ENCODE data around the gene COG5.

Gene COG5

GRCh38 chr7:107387573-107388219 lies 176.0 kb downstream of the COG5 start:
- no peak for DNase-seq

DNA sequence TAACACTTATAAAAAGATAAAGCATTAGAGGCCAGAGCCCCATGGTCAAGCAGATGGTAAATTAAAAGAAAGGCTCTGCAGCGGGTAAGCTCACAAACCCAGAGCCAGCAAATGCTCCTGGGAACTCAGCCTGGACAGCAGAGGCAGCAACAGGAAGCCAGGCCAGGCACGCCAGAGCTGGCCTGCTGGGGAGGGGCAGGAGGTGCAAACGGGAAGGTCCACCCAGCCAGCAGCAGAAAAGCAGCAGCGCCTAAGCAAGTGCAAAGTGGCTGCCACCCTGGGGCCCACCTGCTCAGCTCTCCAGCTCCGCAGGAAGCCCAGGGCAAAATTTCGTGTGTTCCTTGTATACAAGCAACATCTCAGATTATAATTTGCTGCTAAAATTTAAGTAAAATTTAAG lies 176.6 kb downstream of the COG5 start:
- peak in 1 of 2 donors; percentile 2 for DNase-seq

- DNase-seq = no peak
These were observed 177.1 kb downstream of the COG5 start for GRCh38 chr7:107386548-107387102.

DNA sequence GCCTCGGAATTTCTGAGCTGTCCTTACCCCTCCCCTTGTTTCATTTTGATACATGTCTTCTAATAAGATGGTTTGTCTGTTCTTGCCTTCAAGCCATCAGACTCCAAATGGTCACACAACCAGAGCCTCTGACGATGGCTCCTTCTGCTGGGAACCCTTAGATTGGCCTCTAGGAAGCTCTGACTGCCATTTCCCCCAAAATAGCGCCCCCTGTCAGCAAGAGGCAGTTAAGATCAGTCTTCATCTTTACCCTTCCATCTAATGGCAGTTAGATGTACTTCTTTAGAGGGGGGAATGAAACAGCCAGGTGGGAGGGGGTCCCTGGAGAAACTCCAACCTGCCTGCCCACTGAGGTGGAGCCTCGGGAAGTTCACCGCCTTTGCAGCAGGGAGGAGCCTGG lies 179.7 kb downstream of the COG5 start:
- no peak for DNase-seq

GRCh38 chr7:107383203-107383602 lies 180.5 kb downstream of the COG5 start:
- no peak for DNase-seq

DNA sequence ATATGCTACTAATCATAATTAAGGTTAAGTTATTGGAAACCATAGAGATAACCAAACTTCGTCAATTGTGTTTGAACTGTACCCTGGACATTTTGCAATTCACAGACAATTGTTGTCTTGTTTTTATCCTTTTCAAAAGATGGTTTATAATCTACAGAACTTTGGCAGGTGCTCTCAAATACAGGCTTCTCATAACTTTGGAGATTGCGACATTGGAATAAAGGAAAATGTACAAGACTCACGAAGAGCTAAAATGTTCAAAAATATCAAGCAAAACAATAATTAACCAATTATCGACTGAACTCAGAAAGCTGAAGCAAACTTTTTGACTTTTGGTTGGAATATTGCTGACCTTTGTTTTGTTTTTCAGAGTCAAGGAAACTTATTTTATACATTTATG lies 182.3 kb downstream of the COG5 start:
- DNase-seq = no peak

DNA sequence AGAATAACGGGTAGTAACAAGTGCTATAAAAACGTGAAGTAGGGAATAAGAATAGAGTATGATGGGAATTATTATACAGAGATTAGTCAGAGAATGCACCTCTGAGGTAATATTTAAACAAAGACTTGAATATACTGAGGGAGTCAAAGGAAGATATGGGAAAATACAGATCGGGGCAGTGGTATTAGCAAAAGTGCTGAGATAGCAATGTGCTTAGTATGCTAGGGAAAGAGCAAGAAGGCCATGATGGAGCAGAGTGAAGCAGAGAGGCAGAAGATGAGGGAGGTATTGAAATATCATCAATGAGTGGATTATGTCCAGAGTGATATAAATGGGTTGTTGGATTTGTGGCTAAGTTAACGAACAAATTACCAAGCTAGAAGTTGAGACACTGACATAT lies 190.4 kb downstream of the COG5 start:
- no peak for DNase-seq

- no peak for DNase-seq
These were observed 191.4 kb downstream of the COG5 start for GRCh38 chr7:107372298-107372697.

DNA sequence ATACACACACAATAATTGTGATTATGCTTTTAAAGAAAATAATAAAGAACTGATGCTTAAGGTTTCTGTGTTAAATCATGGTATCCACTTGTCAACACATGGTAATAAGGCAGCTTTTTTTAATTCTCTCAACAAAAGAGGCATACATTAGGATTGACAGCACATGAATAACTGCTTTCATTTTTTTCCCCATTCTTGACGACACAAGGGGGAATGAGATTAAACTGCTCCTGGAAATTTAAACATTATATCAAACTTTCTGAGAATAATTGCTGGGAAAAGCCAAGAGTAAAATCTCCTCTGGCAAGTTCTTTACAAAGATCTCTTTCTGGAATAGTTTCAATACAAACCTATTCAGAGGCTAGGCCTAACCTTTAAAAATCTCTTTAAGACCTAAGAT lies 192.9 kb downstream of the COG5 start:
- no peak for DNase-seq

- DNase-seq = no peak
These were observed 198.9 kb downstream of the COG5 start for GRCh38 chr7:107364787-107365186.

DNA sequence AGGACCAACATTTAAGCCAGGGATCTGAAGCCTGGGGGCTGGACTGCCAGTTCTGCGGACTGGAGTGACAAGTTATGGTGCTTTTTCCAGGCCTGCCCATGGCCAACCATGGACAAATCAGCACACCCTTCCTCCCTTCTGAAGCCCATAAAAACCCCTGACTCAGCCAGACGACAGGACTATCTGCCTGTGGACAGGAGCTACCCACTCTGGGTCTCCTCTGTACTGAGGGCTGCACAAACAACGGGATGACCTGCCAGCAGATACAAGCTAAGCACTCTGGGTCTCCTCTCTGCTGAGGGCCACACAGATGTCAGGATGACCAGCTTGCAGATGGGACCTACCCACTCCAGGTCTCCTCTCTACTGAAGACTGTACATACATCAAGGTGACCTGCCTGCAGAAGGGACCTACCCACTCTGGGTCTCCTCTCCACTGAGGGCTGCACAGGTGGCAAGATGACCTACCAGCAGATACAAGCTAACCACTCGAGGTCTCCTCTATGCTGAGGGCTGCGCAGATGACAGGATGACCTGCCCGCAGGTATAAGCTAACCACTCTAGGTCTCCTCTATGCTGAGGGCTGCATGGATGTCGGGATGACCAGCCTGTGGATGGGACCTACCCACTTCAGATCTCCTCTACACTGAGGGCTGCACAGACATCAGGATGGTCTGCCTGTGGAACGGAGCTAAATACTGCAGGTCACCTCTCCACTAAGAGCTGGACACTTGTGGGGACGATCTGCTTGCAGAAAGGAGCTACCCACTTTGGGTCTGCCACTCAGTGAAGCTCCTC lies 204.0 kb downstream of the COG5 start:
- DNase-seq = no peak

DNA sequence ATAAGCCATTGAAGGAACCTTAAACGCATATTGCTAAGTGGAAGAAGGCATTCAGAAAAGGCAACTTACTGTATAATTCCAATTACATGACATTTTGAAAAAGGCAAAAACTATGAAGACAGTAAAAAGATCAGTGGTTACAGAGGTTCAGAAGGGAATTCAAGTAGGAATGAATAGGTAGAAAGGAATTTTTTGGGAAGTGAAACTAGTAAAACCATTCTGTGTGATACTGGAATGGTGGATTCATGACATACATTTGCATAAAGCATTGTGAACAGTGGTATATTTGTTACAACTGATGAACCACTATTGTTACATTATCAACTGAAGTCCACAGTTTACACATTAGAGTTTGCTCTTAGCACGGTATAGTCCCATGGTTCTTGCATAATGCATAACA lies 208.1 kb downstream of the COG5 start:
- DNase-seq = no peak

DNA sequence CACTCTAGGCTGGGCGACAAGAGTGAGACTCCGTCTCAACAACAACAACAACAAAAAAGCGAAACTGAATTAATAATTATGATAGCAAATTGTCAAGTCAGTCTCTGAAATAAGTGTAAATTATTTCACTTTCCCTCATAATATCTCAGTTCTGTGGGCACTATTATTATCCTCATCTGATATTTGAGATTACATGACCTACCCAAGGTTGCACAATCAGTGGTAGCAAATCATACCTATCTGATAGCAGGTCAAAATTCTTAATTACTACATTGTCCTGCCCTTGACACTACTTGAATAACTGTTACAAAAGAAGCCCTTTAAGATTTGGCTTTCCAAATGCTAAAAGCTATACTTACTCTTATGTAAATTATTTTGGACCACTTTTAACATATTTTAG lies 209.1 kb downstream of the COG5 start:
- no peak for DNase-seq

DNA sequence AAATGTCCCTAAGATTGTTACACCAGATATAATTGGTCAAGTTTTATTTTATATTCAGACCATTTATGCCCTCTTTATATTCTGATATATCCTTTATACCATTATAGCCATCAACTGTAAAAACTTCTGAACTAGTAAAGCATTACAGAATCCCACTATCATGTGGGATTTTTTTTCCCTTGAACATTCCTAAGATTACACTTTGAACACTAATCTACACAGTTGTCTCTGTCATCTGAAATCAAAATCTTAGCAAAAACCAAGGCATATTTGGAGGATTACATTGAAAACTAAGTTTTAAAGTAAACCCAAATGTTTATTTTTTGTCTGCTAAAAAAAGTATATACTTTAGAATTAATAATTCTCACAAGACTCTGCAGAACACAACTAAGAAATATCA lies 210.0 kb downstream of the COG5 start:
- DNase-seq = no peak

DNA sequence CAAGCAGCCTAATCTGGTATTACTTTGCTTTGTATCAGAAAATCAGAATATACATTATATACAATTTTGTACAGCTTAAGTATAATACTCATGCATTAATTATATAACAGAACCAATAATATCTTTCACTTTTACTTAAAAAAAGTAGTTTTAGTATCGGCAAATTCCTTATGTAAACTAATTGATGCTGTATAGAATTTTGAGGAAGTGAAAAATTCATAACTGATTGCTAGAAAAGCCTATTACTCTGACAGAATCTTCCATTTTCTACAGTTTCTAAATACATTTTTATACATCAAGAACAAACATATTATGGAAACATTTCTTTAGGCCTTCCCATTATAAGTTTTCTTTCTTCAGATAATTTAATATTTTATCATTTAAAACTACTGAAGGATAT lies 217.8 kb downstream of the COG5 start:
- DNase-seq = no peak

GRCh38 chr7:107344799-107345198 lies 218.9 kb downstream of the COG5 start:
- DNase-seq = no peak

- no peak for DNase-seq
These were observed 219.4 kb downstream of the COG5 start for GRCh38 chr7:107344286-107344685.

DNA sequence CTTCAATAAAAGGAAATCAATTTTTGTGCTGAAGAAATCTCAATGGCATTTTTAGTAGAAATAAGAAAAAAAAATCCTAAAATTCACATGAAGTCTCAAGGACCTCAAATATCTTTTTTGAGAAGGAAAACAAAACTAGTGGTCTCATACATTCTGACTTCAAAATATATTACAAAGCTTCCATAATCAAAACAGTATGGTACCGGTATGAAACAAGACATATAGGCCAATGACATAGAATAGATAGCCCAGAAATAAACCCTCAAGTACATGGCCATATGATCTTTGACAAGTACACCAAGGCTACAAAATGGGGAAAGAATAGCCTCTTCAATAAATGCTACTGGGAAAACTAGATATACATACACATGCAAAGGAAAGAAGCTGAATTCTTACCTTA lies 225.6 kb downstream of the COG5 start:
- no peak for DNase-seq

- no peak for DNase-seq
These were observed 231.0 kb downstream of the COG5 start for GRCh38 chr7:107332488-107333269.

GRCh38 chr7:107330478-107330877 lies 233.2 kb downstream of the COG5 start:
- DNase-seq = no peak

DNA sequence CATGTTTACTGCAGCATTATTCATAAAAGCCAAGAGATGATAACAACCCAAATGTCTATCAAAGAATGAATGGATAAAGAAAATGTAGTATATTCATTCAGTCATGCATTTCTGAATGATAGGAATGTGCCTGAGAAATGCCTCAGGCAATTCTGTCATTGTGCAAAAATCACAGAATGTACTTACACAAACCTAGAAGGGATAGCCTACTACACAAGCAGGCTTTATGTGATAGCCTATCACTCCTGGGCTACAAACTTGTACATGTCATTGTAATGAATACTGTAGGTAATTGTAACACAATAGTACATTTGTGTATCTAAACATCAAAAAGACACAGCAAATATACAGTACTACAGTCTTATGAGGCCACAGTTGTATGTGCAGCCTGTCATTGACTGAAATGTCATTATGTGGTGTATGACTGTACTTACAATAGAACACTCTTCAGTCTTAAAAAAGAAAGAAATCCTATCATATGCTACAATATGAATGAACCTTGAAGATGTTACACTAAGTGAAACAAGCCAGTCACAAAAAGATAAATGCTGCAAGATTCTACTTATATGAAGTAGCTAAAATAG lies 235.6 kb downstream of the COG5 start:
- DNase-seq = no peak

DNA sequence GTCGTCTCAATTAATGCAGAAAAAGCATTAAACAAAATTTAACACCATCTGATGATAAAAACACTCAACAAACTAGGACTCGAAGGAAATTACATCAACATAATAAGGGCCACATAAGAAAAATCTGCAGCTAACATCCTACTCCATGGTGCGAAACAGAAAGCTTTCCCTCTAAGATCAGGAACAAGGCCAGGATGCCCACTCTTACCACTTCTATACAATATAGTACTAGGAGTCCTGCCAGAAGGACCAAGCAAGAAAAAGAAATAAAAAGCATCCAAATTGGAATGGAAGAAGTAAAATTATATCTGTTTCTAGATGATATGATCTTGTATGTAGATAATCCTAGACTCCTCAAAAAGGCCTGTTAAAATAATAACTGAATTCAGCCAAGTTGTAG lies 237.7 kb downstream of the COG5 start:
- DNase-seq = peak in 1 of 2 donors; percentile 4

DNA sequence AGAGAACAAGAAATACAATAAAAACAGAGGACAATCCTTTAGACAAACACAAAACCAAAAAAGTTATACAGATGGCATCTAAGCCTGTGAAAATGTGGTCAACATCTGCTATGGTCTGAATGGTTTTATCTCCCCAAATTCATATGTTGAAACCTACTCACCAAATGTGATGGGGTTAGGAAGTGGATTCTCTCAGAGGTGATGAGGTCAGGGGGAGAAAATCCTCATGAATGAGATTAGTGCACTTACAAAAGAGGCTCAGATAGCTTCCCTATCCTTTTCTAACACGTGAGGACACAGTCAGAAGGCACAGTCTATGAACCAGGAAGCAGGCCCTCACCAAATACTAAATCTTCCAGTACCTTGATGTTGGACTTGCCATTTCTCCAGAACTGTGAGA lies 241.7 kb downstream of the COG5 start:
- no peak for DNase-seq

All from hippocampal formation (tissue), 2 donors.